Stomach (tissue), 4 donors: Measurements from ENCODE around the gene COL23A1.

Source experiments
- EP300 ChIP-seq: sonication (generic); formaldehyde crosslinking; IDR thresholded peaks from one replicate; pipeline ENCODE4 v1.6.1; 2017; ENCODE audit warnings: antibody characterized with exemption
- POLR2AphosphoS5 ChIP-seq, 3 donors: sonication (generic); formaldehyde crosslinking; IDR thresholded peaks; one replicate each; pipeline ENCODE4 v1.6.1; 2016; ENCODE audit warnings: antibody characterized with exemption in 3 of 3
- TF ChIP-seq, protein P1 (sequence below), 7 experiments: fragments of 450-650 bp in 4 of 7; fragments of 200-600 bp in 3 of 7; sonication (generic) in 3 of 7; IDR thresholded peaks; one replicate each; pipeline ENCODE4 v1.5.1; 2016 to 2019; ENCODE audit warnings: antibody characterized with exemption in 7 of 7, control low read depth in 2 of 7, mild to moderate bottlenecking in 1 of 7

DNA sequence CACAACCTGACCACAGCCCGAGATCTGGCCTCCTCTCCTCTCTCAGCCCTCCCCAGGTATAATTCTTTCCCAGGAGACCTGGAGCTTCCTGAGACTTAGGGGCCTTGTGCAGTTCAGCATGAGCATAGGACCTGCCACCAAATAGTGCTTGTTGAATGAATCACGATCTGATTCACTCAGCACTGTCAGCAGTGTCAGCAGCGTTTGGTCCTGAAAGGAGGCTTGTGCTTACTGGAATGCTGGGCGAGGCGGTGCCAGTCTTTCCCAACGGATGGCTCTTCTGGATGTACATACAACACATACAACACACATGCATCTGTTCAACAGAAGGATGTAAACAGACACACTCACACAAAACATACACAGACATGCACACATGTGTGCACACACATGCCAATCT lies 173.3 kb downstream of the COL23A1 start:
- TF ChIP-seq EP300, result no peak
- TF ChIP-seq, protein P1, sequence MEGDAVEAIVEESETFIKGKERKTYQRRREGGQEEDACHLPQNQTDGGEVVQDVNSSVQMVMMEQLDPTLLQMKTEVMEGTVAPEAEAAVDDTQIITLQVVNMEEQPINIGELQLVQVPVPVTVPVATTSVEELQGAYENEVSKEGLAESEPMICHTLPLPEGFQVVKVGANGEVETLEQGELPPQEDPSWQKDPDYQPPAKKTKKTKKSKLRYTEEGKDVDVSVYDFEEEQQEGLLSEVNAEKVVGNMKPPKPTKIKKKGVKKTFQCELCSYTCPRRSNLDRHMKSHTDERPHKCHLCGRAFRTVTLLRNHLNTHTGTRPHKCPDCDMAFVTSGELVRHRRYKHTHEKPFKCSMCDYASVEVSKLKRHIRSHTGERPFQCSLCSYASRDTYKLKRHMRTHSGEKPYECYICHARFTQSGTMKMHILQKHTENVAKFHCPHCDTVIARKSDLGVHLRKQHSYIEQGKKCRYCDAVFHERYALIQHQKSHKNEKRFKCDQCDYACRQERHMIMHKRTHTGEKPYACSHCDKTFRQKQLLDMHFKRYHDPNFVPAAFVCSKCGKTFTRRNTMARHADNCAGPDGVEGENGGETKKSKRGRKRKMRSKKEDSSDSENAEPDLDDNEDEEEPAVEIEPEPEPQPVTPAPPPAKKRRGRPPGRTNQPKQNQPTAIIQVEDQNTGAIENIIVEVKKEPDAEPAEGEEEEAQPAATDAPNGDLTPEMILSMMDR (IDR thresholded peaks at IDR 0.05), result no peak
- no peak for TF ChIP-seq POLR2AphosphoS5 (IDR thresholded peaks at IDR 0.05)
